GM12878 (cell line): ENCODE data around the gene RBMX2.

Experiments
- BHLHE40 ChIP-seq, 2 experiments: fragments of 450-650 bp in 1 of 2; IDR thresholded peaks; 2 replicates each; pipeline ENCODE4 v1.6.1; 2011 to 2017; ENCODE audit warnings: low read depth in 2 of 2, borderline replicate concordance in 1 of 2, improper control_type of control experiment in 1 of 2, low read length in 1 of 2, mild to moderate bottlenecking in 1 of 2
- CREB1 ChIP-seq: IDR thresholded peaks from 2 replicates; pipeline ENCODE4 v1.6.1; 2012; ENCODE audit warnings: low read depth, mild to moderate bottlenecking, inconsistent platforms
- CTCF ChIP-seq, 3 experiments: IDR thresholded peaks in 2 of 3; conservative IDR thresholded peaks in 1 of 3; 2 replicates each; pipeline ENCODE4 v1.5.1; 2011; ENCODE audit warnings: low read depth in 3 of 3, low read length in 3 of 3, mild to moderate bottlenecking in 3 of 3, control low read depth in 2 of 3, moderate library complexity in 2 of 3, inconsistent platforms in 1 of 3, mixed read lengths in 1 of 3; ENCODE audit not compliant: control insufficient read depth in 2 of 3, insufficient read depth in 1 of 3; ENCODE audit errors: extremely low read depth in 1 of 3
- LARP7 ChIP-seq: fragments of 450-650 bp; IDR thresholded peaks from 2 replicates; pipeline ENCODE4 v1.6.1; 2017; ENCODE audit warnings: mild to moderate bottlenecking
- POLR2AphosphoS5 ChIP-seq: IDR thresholded peaks from 2 replicates; pipeline ENCODE4 v1.6.1; 2011; ENCODE audit warnings: mild to moderate bottlenecking, low read length, inconsistent platforms
- RAD21 ChIP-seq: IDR thresholded peaks from 2 replicates; pipeline ENCODE4 v1.6.1; 2011; ENCODE audit warnings: mild to moderate bottlenecking, low read depth, low read length, moderate library complexity; ENCODE audit not compliant: insufficient read depth
- RAD51 ChIP-seq: fragments of 450-650 bp; IDR thresholded peaks from 2 replicates; pipeline ENCODE4 v1.6.1; 2016; ENCODE audit warnings: moderate library complexity, mild to moderate bottlenecking, inconsistent platforms
- SKIL ChIP-seq: fragments of 450-650 bp; IDR thresholded peaks from 2 replicates; pipeline ENCODE4 v1.6.1; 2017; ENCODE audit warnings: mild to moderate bottlenecking, low read depth, inconsistent platforms; ENCODE audit not compliant: poor library complexity, severe bottlenecking
- SREBF2 ChIP-seq: IDR thresholded peaks from 2 replicates; pipeline ENCODE4 v1.6.1; 2012; ENCODE audit warnings: mild to moderate bottlenecking, low read length
- TAF1 ChIP-seq: IDR thresholded peaks from 2 replicates; pipeline ENCODE4 v1.6.1; 2011; ENCODE audit warnings: mild to moderate bottlenecking, low read depth, low read length, borderline replicate concordance
- USF2 ChIP-seq: IDR thresholded peaks from 2 replicates; pipeline ENCODE4 v1.6.1; 2011; ENCODE audit warnings: low read depth, low read length, improper control_type of control experiment, borderline replicate concordance
- TF ChIP-seq, protein P1 (sequence below): fragments of 450-650 bp; IDR thresholded peaks from 2 replicates; pipeline ENCODE4 v1.6.1; 2014; ENCODE audit warnings: mild to moderate bottlenecking
- TF ChIP-seq, protein P2 (sequence below): fragments of 450-650 bp; IDR thresholded peaks from 2 replicates; pipeline ENCODE4 v1.6.1; 2017; ENCODE audit warnings: antibody characterized with exemption, mild to moderate bottlenecking, moderate library complexity

GRCh38 chrX:130418066-130418465 lies 16.3 kb downstream of the RBMX2 start:
- TF ChIP-seq RAD51 (no peak), TAF1 (no peak), SREBF2 (no peak), SKIL (no peak), RAD21 (no peak), CTCF (IDR thresholded peaks at IDR 0.05 in 2 of 3, conservative IDR thresholded peaks at IDR 0.05 in 1 of 3; ENCODE audit: control insufficient read depth in 2 of 3, extremely low read depth in 1 of 3, insufficient read depth in 1 of 3, low read depth in 3 of 3, low read length in 3 of 3) (no peak), CREB1 (no peak), USF2 (no peak), BHLHE40 (IDR thresholded peaks at IDR 0.05; ENCODE audit: borderline replicate concordance in 1 of 2, low read depth in 2 of 2, low read length in 1 of 2) (no peak), POLR2AphosphoS5 (no peak), LARP7 (no peak)
- TF ChIP-seq, protein P1, sequence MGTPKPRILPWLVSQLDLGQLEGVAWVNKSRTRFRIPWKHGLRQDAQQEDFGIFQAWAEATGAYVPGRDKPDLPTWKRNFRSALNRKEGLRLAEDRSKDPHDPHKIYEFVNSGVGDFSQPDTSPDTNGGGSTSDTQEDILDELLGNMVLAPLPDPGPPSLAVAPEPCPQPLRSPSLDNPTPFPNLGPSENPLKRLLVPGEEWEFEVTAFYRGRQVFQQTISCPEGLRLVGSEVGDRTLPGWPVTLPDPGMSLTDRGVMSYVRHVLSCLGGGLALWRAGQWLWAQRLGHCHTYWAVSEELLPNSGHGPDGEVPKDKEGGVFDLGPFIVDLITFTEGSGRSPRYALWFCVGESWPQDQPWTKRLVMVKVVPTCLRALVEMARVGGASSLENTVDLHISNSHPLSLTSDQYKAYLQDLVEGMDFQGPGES: no peak
- TF ChIP-seq, protein P2, sequence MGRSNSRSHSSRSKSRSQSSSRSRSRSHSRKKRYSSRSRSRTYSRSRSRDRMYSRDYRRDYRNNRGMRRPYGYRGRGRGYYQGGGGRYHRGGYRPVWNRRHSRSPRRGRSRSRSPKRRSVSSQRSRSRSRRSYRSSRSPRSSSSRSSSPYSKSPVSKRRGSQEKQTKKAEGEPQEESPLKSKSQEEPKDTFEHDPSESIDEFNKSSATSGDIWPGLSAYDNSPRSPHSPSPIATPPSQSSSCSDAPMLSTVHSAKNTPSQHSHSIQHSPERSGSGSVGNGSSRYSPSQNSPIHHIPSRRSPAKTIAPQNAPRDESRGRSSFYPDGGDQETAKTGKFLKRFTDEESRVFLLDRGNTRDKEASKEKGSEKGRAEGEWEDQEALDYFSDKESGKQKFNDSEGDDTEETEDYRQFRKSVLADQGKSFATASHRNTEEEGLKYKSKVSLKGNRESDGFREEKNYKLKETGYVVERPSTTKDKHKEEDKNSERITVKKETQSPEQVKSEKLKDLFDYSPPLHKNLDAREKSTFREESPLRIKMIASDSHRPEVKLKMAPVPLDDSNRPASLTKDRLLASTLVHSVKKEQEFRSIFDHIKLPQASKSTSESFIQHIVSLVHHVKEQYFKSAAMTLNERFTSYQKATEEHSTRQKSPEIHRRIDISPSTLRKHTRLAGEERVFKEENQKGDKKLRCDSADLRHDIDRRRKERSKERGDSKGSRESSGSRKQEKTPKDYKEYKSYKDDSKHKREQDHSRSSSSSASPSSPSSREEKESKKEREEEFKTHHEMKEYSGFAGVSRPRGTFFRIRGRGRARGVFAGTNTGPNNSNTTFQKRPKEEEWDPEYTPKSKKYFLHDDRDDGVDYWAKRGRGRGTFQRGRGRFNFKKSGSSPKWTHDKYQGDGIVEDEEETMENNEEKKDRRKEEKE: no peak
